Dermis microvascular lymphatic vessel endothelial cell (primary cell): ENCODE data around the gene NQO1. TPM values are rescaled to one million over a fixed set of nuclear protein-coding genes. Genes with fewer than 3 reads are reported as not detected.
"Not testable (repeated sequence)": the region's sequence is repeated elsewhere in the genome, so short reads cannot be mapped to it uniquely, and the experiment has no call there.

ENCODE experiments used
- DNase-seq, 2 donors: peaks; one replicate each; pipeline versions ENCODE4 v3.0.0 to v3.0.0-alpha.2; 2010; ENCODE audit warnings: low read depth in 2 of 2
- total RNA-seq: library from RNA; depleted of rRNA; stranded (reverse); fragments of >200 nt; gene quantifications from 2 replicates; pipeline ENCODE4 v1.2.1, GENCODE V29; 2014

The NQO1 gene
- 63.0 and 122 TPM in 2 replicates for total RNA-seq

- DNase-seq, result peak; percentile 72 to 90
These were observed at the start of gene NQO1 for GRCh38 chr16:69726313-69727060. TSS of gene NQO1 (minus strand) at chr16:69726560. CDS start at chr16:69726439, 121 bp downstream.

GRCh38 chr16:69775563-69775962 is 49.2 kb upstream of the NQO1 start:
- no peak for DNase-seq

GRCh38 chr16:69773260-69773947 is 47.0 kb upstream of the NQO1 start:
- DNase-seq, result no peak

- DNase-seq, result no peak
These were observed 45.2 kb upstream of the NQO1 start for GRCh38 chr16:69771651-69771967.

- DNase-seq, result no peak
These were observed 43.0 kb upstream of the NQO1 start for GRCh38 chr16:69769404-69769803.

- no peak for DNase-seq
These were observed 42.3 kb upstream of the NQO1 start for GRCh38 chr16:69768666-69769065.

GRCh38 chr16:69767459-69768229 is 41.3 kb upstream of the NQO1 start:
- no peak for DNase-seq

- DNase-seq, result peak in 1 of 2 donors; percentile 7
These were observed 37.2 kb upstream of the NQO1 start for GRCh38 chr16:69763599-69763942.

- peak; percentile 10 to 57 for DNase-seq
These were observed 36.6 kb upstream of the NQO1 start for GRCh38 chr16:69762814-69763598.

GRCh38 chr16:69761983-69762813 is 35.8 kb upstream of the NQO1 start, which contains the start of gene WWP2:
TSS of gene WWP2 (plus strand) at chr16:69762332. CDS start at chr16:69787011, 24,679 bp downstream.
- DNase-seq, result peak; percentile 53 to 68

- not testable (repeated sequence) for DNase-seq
These were observed 31.0 kb upstream of the NQO1 start for GRCh38 chr16:69757375-69757774.

GRCh38 chr16:69756705-69757104 is 30.3 kb upstream of the NQO1 start:
- DNase-seq, result no peak

- peak; percentile 96 to 98 for DNase-seq
These were observed 28.3 kb upstream of the NQO1 start, which contains the start of gene NOB1 for GRCh38 chr16:69754469-69755310. TSS of gene NOB1 (minus strand) at chr16:69754926. CDS start at chr16:69754910, 16 bp downstream.

GRCh38 chr16:69754143-69754468 is 27.7 kb upstream of the NQO1 start:
- DNase-seq, result no peak

- no peak for DNase-seq
These were observed 22.5 kb upstream of the NQO1 start for GRCh38 chr16:69748694-69749345.

- DNase-seq, result no peak
These were observed 20.8 kb upstream of the NQO1 start for GRCh38 chr16:69747115-69747514.

- DNase-seq, result no peak
These were observed 19.6 kb upstream of the NQO1 start for GRCh38 chr16:69745959-69746358.

GRCh38 chr16:69745232-69745612 is 18.9 kb upstream of the NQO1 start:
- DNase-seq, result no peak
